Keratinocyte (primary cell): ENCODE measurements around the gene SOD2. TPM values are rescaled to one million over a fixed set of nuclear protein-coding genes. Genes with fewer than 3 reads are reported as not detected.

Experiments
- DNase-seq: peaks from one replicate; pipeline ENCODE4 v3.0.0-alpha.2; 2011; ENCODE audit warnings: low read depth, missing footprints, low spot score
- FAIRE-seq: peaks from 2 replicates; lab custom pipeline; 2011; peaks lifted over from hg19 to GRCh38; lab: Jason Lieb, UNC
- H2AFZ ChIP-seq: 2 replicates; pipeline ENCODE4 v1.6.0; 2012; ENCODE audit warnings: low read length, control low read depth, inconsistent platforms; ENCODE audit not compliant: control insufficient read depth
- H3K27ac ChIP-seq: 2 replicates; pipeline ENCODE4 v1.5.1; 2011; ENCODE audit warnings: low read length; ENCODE audit not compliant: control insufficient read depth, insufficient read depth
- H3K27me3 ChIP-seq: 3 replicates; pipeline ENCODE4 v1.6.0; 2011; ENCODE audit warnings: low read length; ENCODE audit not compliant: control insufficient read depth, insufficient read depth; ENCODE audit errors: extremely low read depth
- H3K36me3 ChIP-seq, 2 experiments: 2 replicates in 1 of 2; 3 replicates in 1 of 2; pipeline ENCODE4 v1.5.1; 2011; ENCODE audit warnings: low read length in 2 of 2, mild to moderate bottlenecking in 1 of 2; ENCODE audit not compliant: control insufficient read depth in 2 of 2, insufficient read depth in 2 of 2; ENCODE audit errors: extremely low read depth in 1 of 2
- H3K4me1 ChIP-seq: 3 replicates; pipeline ENCODE4 v1.5.1; 2011; ENCODE audit warnings: low read length; ENCODE audit not compliant: control insufficient read depth, insufficient read depth; ENCODE audit errors: extremely low read depth
- H3K4me2 ChIP-seq: 3 replicates; pipeline ENCODE4 v1.6.0; 2011; ENCODE audit warnings: low read depth, low read length; ENCODE audit not compliant: control insufficient read depth, insufficient read depth; ENCODE audit errors: extremely low read depth
- H3K4me3 ChIP-seq, 3 experiments: fragments of 200-600 bp in 1 of 3; sonication (generic) in 1 of 3; 2 replicates in 2 of 3; 3 replicates in 1 of 3; pipeline ENCODE4 v1.5.1; 2011 to 2016; ENCODE audit warnings: low read length in 3 of 3, mild to moderate bottlenecking in 3 of 3, control low read depth in 2 of 3, inconsistent platforms in 1 of 3, low read depth in 1 of 3, mixed read lengths in 1 of 3, mixed run types in 1 of 3, moderate library complexity in 1 of 3; ENCODE audit not compliant: control insufficient read depth in 2 of 3, insufficient read depth in 2 of 3; ENCODE audit errors: extremely low read depth in 1 of 3
- H3K79me2 ChIP-seq: 2 replicates; pipeline ENCODE4 v1.6.0; 2012; ENCODE audit warnings: low read length; ENCODE audit not compliant: control insufficient read depth, insufficient read depth
- H3K9ac ChIP-seq: 3 replicates; pipeline ENCODE4 v1.6.0; 2011; ENCODE audit warnings: low read length; ENCODE audit not compliant: control insufficient read depth, insufficient read depth; ENCODE audit errors: extremely low read depth
- H3K9me1 ChIP-seq: 3 replicates; pipeline ENCODE4 v1.6.0; 2011; ENCODE audit warnings: low read length; ENCODE audit not compliant: control insufficient read depth, insufficient read depth; ENCODE audit errors: extremely low read depth
- H3K9me3 ChIP-seq: 2 replicates; pipeline ENCODE4 v1.5.1; 2012; ENCODE audit warnings: low read depth, low read length; ENCODE audit not compliant: control insufficient read depth
- H4K20me1 ChIP-seq: 3 replicates; pipeline ENCODE4 v1.6.0; 2011; ENCODE audit warnings: low read length; ENCODE audit not compliant: control insufficient read depth, insufficient read depth; ENCODE audit errors: extremely low read depth
- EZH2 ChIP-seq: IDR thresholded peaks from one replicate; pipeline ENCODE4 v1.6.1; 2012; ENCODE audit warnings: inconsistent platforms, mild to moderate bottlenecking, low read length, moderate library complexity
- dilution Hi-C: fragments of 300-500 bp; cut with MboI; formaldehyde crosslinking; loops from one replicate; pipeline ENCODE4 v1.7.0; 2020; ENCODE audit warnings: low sequenced_read_pairs; ENCODE audit not compliant: extremely low pct_ligation_motif_present
- polyA plus RNA-seq, 5 experiments: library from polyadenylated mRNA; depleted of rRNA in 3 of 5; stranded (reverse) in 3 of 5; stranded (forward) in 1 of 5; unstranded in 1 of 5; fragments of >200 nt; gene quantifications; 1 replicate in 1 of 5; 2 replicates in 3 of 5; 3 replicates in 1 of 5; pipeline versions ENCODE4 v1.2.1 to v1.2.3, GENCODE V29; 2011 to 2012; ENCODE audit warnings: missing spikeins in 2 of 5, low read depth in 1 of 5, low replicate concordance in 1 of 5
- TF ChIP-seq, protein P1 (sequence below), 3 experiments: IDR thresholded peaks in 1 of 3; conservative IDR thresholded peaks in 1 of 3; optimal IDR thresholded peaks in 1 of 3; 2 replicates in 2 of 3; 3 replicates in 1 of 3; pipeline versions ENCODE3 to v1.5.1; 2011; ENCODE audit warnings: low read length in 3 of 3, mild to moderate bottlenecking in 3 of 3, moderate library complexity in 2 of 3, control low read depth in 1 of 3, inconsistent platforms in 1 of 3; ENCODE audit not compliant: insufficient read depth in 2 of 3; ENCODE audit errors: extremely low read depth in 1 of 3

Gene SOD2
- polyA plus RNA-seq, 1 donor (not counting 4 experiments of a cell fraction or from before 2014, with no cell fraction given) = 41.9 TPM

DNA sequence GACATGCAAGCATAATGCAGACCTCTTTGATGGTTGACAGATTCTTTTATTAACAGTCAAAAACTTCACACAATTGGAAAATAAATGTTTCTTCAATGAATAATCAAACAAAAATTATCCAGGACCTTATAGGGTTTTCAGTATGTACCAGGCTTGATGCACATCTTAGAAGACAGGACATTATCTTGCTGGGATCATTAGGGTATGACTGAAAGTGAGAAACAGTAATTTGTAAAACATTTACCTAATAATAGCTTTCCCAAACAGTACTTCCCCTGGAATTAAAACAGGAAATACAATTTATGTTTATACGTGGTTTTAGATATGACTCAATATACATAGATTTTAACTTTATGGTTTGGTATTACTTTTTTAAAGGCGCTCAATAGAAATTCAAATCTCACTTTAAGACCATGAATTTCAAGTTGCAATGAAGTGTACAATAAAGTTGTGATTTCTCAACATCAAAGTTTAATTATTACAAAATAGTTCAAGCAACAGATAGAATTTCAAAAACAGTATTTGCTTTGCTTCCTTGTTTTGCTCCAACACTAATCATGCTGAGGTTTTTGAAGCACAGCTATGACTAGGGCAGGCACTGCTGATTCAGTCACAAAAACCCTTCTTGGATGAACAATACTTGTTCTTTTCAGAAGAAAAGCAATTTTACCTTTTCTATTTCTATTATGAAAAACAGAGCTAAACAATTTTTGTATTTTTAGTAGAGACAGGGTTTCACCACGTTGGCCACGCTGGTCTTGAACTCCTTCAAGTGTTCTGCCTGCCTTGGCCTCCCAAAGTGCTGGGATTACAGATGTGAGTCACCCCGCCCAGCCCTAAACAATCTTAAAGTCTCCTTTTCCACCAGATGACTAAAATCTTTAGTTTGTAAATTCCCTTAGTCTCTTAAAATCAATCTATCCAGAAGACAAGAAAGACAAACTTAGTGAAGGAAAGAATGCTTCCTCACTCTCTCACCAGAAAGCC lies 13.7 kb downstream of the SOD2 start:
- Histone ChIP-seq H3K36me3 (peaks cover 0 to 7% of the 10 kb centered on the region in 2 experiments), H3K4me3 (no peak overlapping the region), H3K9ac (no peak overlapping the region), H3K27me3 (no peaks in the 10 kb centered on the region), H3K4me2 (no peak overlapping the region), H2AFZ (no peak overlapping the region), H3K4me1 (peaks cover 5% of the 10 kb centered on the region), H3K27ac (no peak overlapping the region), H3K9me1 (no peaks in the 10 kb centered on the region), H4K20me1 (no peaks in the 10 kb centered on the region), H3K9me3 (no peaks in the 10 kb centered on the region), H3K79me2 (no peaks in the 10 kb centered on the region)
- DNase-seq = no peak
- dilution Hi-C loops = no loop called here
- no peak for TF ChIP-seq EZH2
- TF ChIP-seq, protein P1, sequence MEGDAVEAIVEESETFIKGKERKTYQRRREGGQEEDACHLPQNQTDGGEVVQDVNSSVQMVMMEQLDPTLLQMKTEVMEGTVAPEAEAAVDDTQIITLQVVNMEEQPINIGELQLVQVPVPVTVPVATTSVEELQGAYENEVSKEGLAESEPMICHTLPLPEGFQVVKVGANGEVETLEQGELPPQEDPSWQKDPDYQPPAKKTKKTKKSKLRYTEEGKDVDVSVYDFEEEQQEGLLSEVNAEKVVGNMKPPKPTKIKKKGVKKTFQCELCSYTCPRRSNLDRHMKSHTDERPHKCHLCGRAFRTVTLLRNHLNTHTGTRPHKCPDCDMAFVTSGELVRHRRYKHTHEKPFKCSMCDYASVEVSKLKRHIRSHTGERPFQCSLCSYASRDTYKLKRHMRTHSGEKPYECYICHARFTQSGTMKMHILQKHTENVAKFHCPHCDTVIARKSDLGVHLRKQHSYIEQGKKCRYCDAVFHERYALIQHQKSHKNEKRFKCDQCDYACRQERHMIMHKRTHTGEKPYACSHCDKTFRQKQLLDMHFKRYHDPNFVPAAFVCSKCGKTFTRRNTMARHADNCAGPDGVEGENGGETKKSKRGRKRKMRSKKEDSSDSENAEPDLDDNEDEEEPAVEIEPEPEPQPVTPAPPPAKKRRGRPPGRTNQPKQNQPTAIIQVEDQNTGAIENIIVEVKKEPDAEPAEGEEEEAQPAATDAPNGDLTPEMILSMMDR (optimal IDR thresholded peaks at IDR 0.05 in 1 of 3, IDR thresholded peaks at IDR 0.05 in 1 of 3, conservative IDR thresholded peaks at IDR 0.05 in 1 of 3; ENCODE audit: extremely low read depth in 1 of 3, insufficient read depth in 2 of 3, low read length in 3 of 3) = no peak
- no peak for FAIRE-seq

DNA sequence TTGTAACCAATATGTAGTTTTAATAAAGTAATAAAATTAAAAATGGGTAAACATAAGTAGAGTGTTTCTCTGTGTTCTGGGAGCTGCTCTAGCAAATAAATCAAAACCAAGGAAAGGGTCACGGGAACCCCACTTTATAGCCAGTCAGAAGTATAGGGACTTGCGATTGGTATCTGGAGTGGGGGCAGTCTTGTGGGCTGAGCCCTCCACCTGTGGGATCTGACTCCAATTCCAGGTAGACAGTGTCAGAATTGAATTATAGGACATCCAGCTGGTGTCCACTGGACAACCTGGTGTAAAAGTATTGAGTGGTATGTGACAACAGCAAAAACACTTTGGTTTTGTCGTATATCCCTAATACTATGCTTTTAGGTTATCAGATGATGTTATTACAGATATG lies 14.5 kb downstream of the SOD2 start:
- Histone ChIP-seq H3K79me2 (no peaks in the 10 kb centered on the region), H3K9me3 (no peaks in the 10 kb centered on the region), H3K9me1 (no peaks in the 10 kb centered on the region), H2AFZ (no peak overlapping the region), H4K20me1 (no peaks in the 10 kb centered on the region), H3K4me3 (no peak overlapping the region), H3K4me1 (peaks cover 5% of the 10 kb centered on the region), H3K27ac (no peak overlapping the region), H3K4me2 (no peak overlapping the region), H3K9ac (no peak overlapping the region), H3K27me3 (no peaks in the 10 kb centered on the region), H3K36me3 (peaks cover 0 to 7% of the 10 kb centered on the region in 2 experiments)
- dilution Hi-C loops = no loop called here
- no peak for DNase-seq
- no peak for FAIRE-seq
- no peak for TF ChIP-seq EZH2
- TF ChIP-seq, protein P1 (optimal IDR thresholded peaks at IDR 0.05 in 1 of 3, IDR thresholded peaks at IDR 0.05 in 1 of 3, conservative IDR thresholded peaks at IDR 0.05 in 1 of 3; ENCODE audit: extremely low read depth in 1 of 3, insufficient read depth in 2 of 3, low read length in 3 of 3) = no peak
